CD4-positive, alpha-beta memory T cell (primary cell): ENCODE measurements around the gene LRRK1. TPM values are rescaled to one million over a fixed set of nuclear protein-coding genes. Genes with fewer than 3 reads are reported as not detected.

Source experiments
- CTCF ChIA-PET: fragments of 350-600 bp; sonication (Branson Sonifier 250); formaldehyde crosslinking; loops from one replicate; lab custom pipeline; 2021; ENCODE audit warnings: inconsistent platforms; ENCODE audit not compliant: partially characterized antibody; lab: Charles Lee
- POLR2A ChIA-PET: fragments of 350-600 bp; sonication (Branson Sonifier 250); formaldehyde crosslinking; loops from one replicate; lab custom pipeline; 2021; ENCODE audit not compliant: partially characterized antibody; lab: Charles Lee
- DNase-seq, 5 donors: peaks; one replicate each; pipeline versions ENCODE4 v3.0.0 to v3.0.0-alpha.2; 2020 to 2022; ENCODE audit warnings: mixed read lengths in 1 of 5
- H3K27ac ChIP-seq: one replicate; pipeline ENCODE4 v1.7.0; 2013; ENCODE audit warnings: low read depth, low read length
- H3K27me3 ChIP-seq: 2 replicates; pipeline ENCODE4 v1.7.0; 2013; ENCODE audit warnings: mild to moderate bottlenecking, low read length, moderate library complexity; ENCODE audit not compliant: insufficient read depth
- H3K36me3 ChIP-seq: 2 replicates; pipeline ENCODE4 v1.7.0; 2013; ENCODE audit warnings: mild to moderate bottlenecking, low read length, moderate library complexity; ENCODE audit not compliant: insufficient read depth
- H3K4me1 ChIP-seq: 2 replicates; pipeline ENCODE4 v1.7.0; 2013; ENCODE audit warnings: mild to moderate bottlenecking, low read length, moderate library complexity; ENCODE audit not compliant: insufficient read depth
- H3K4me3 ChIP-seq, 2 donors: one replicate each; pipeline ENCODE4 v1.7.0; 2013; ENCODE audit warnings: low read length in 2 of 2, mild to moderate bottlenecking in 1 of 2
- H3K9me3 ChIP-seq, 2 donors: one replicate each; pipeline ENCODE4 v1.7.0; 2013; ENCODE audit warnings: low read length in 2 of 2, control low read depth in 1 of 2; ENCODE audit not compliant: control insufficient read depth in 1 of 2
- H3K27ac Mint-ChIP-seq, 7 donors: one replicate each; pipeline ENCODE4 v1.8.0; 2020 to 2021; ENCODE audit warnings: mixed read lengths in 7 of 7, mild to moderate bottlenecking in 6 of 7, inconsistent platforms in 3 of 7, moderate library complexity in 3 of 7
- H3K27me3 Mint-ChIP-seq, 2 donors: one replicate each; pipeline ENCODE4 v1.8.0; 2020 to 2021; ENCODE audit warnings: mixed read lengths in 2 of 2
- H3K36me3 Mint-ChIP-seq, 2 donors: one replicate each; pipeline ENCODE4 v1.8.0; 2020 to 2021; ENCODE audit warnings: mixed read lengths in 2 of 2, inconsistent platforms in 1 of 2, mild to moderate bottlenecking in 1 of 2
- H3K4me1 Mint-ChIP-seq, 4 donors: one replicate each; pipeline ENCODE4 v1.8.0; 2020 to 2021; ENCODE audit warnings: mixed read lengths in 4 of 4, mild to moderate bottlenecking in 1 of 4
- H3K4me3 Mint-ChIP-seq, 8 donors: one replicate each; pipeline ENCODE4 v1.8.0; 2020 to 2021; ENCODE audit warnings: mixed read lengths in 8 of 8, mild to moderate bottlenecking in 7 of 8, moderate library complexity in 6 of 8, inconsistent platforms in 3 of 8
- H3K9me3 Mint-ChIP-seq, 8 donors: one replicate each; pipeline ENCODE4 v1.8.0; 2020 to 2021; ENCODE audit warnings: mixed read lengths in 8 of 8, mild to moderate bottlenecking in 5 of 8, inconsistent platforms in 3 of 8, moderate library complexity in 1 of 8
- intact Hi-C: fragments of 100-400 bp; cut with micrococcal nuclease; formaldehyde crosslinking; loops from one replicate; pipeline ENCODE4 v1.15.1; 2023
- polyA plus RNA-seq, 2 donors: library from polyadenylated mRNA; unstranded; fragments of 300-500 nt; fragmentation: Illumina TruSeq; gene quantifications; one replicate each; pipeline ENCODE4 v1.2.3, GENCODE V29; 2021
- total RNA-seq, 2 experiments: library from RNA; stranded (reverse); gene quantifications; one replicate each; pipeline ENCODE4 v1.2.3, GENCODE V29; 2021

LRRK1 gene
- total and polyA plus RNA-seq, 4 experiments from 2014 or later: 0.50 to 0.58 (median 0.53) TPM; not detected in 1

DNA sequence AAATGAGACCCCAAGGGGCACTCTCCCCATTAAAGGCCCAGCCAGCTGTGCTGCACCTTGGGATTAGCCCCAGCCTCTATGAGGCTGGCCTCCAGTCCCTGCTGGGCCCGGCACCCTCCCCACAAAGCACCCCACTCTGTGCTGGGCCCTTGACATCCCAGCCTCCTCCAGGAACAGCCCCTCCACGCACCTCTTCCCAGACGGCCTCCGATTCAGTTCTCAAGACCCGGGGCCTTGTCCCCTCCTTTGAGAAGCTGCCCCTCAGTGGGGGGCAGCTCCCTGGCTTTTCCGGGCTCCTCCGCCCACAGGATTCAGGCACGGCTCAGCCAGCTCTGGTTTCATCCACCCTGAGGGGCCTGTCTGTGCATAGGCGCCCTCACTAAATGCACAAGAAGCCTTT lies 144.1 kb downstream of the LRRK1 start:
- Histone ChIP-seq H3K27me3 (no peaks in the 10 kb centered on the region), H3K4me1 (no peaks in the 10 kb centered on the region), H3K4me3 (no peak overlapping the region), H3K36me3 (no peaks in the 10 kb centered on the region), H3K27ac (no peak overlapping the region), H3K9me3 (no peaks in the 10 kb centered on the region)
- peaks cover 0 to 2% of the 10 kb centered on the region in 2 donors for H3K27me3 Mint-ChIP-seq
- H3K4me3 Mint-ChIP-seq: no peak overlapping the region
- ChIA-PET POLR2A (no interaction called here), CTCF (no interaction called here)
- no peaks in the 10 kb centered on the region for H3K36me3 Mint-ChIP-seq
- intact Hi-C loops: no loop called here
- DNase-seq: no peak
- H3K27ac Mint-ChIP-seq: no peak overlapping the region
- peaks cover 0 to 4% (median 0%) of the 10 kb centered on the region in 8 donors for H3K9me3 Mint-ChIP-seq
- no peaks in the 10 kb centered on the region for H3K4me1 Mint-ChIP-seq

DNA sequence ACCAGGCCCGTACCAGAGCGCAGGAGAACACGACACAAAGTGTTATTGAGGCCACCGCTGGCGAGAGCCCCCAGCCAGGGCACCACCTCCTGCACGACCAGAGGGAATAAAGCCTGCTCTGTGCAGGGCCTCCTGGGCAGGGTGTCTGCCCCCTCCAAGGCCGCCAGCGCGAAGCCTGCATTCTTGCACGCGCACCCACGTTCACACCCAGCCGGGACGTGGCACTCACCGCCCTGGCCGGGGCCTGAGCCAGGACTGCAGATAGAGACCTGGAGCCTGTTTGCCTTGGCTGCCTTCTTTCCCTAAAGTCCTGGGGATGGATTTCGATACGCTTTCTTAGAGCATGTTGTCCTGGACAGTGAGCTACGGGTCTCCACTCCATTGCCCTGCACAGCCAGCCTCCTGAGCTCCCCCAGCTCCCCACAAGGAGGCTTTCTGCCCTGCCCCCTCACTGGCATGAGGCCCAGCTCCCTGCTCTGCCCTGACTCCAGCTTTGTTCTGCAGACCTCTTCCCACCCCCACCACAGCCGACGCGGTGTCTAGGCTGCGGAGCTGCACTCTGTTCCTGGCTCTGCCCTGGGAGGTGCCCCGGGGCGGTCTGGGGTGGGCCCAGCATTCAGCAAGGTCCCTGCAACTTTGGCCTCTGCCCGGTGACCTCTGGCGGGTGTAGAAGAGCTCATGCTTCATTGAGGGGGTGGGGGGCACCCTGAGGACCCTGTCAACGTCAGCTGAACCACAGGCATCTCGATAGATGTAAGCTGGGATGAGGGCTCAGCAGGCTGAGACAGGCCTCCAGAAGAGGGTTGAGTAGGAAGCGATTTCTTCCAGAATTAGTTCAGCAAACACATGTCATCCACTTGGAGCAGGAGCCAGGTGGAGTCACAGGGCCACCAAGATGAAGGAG lies 145.0 kb downstream of the LRRK1 start:
- no peaks in the 10 kb centered on the region for H3K36me3 ChIP-seq
- no peaks in the 10 kb centered on the region for H3K4me1 Mint-ChIP-seq
- CTCF ChIA-PET: no interaction called here

DNA sequence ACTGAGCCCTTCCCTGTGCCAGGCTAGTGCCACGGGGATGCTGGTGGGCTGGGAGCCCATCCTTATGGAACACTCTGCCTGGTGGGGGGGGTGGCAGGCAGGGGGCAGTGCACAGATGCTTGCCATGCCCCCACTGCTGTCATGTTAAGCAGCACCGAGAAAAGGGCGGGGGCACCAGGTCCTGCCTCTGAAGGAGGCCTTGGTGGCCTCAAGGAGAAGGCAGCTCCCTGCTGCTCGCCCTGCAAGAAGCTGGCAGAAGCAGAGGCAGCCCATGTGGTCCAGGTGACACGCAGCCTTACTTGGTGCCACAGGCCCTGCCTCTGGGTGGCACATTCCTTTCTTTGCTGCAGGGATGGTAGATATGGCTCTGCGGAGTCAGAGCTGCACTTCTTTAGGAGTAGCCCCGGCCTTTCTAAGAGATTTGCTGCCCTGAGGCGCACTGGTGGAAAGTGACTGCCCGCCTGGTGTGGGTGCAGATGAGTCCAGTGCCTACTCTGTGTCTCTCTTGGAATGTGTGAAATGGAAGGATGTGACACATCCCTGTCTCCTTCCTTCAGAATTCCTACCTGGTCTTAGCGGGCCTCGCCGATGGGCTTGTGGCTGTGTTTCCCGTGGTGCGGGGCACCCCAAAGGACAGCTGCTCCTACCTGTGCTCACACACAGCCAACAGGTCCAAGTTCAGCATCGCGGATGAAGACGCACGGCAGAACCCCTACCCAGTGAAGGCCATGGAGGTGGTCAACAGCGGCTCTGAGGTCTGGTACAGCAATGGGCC lies 145.8 kb downstream of the LRRK1 start:
- CTCF ChIA-PET: no interaction called here
- no peak overlapping the region for H3K27ac Mint-ChIP-seq

More for the DNA sequence above, 145.0 kb downstream of the LRRK1 start:
- Histone ChIP-seq H3K4me1 (no peaks in the 10 kb centered on the region), H3K27me3 (no peaks in the 10 kb centered on the region), H3K4me3 (no peak overlapping the region), H3K27ac (no peak overlapping the region), H3K9me3 (no peaks in the 10 kb centered on the region)
- H3K27ac Mint-ChIP-seq: no peak overlapping the region
- H3K4me3 Mint-ChIP-seq: no peak overlapping the region
- H3K9me3 Mint-ChIP-seq: peaks cover 0 to 4% (median 0%) of the 10 kb centered on the region in 8 donors
- peaks cover 0 to 2% of the 10 kb centered on the region in 2 donors for H3K27me3 Mint-ChIP-seq
- POLR2A ChIA-PET: no interaction called here
- DNase-seq: no peak
- no peaks in the 10 kb centered on the region for H3K36me3 Mint-ChIP-seq
- intact Hi-C loops: no loop called here

DNA sequence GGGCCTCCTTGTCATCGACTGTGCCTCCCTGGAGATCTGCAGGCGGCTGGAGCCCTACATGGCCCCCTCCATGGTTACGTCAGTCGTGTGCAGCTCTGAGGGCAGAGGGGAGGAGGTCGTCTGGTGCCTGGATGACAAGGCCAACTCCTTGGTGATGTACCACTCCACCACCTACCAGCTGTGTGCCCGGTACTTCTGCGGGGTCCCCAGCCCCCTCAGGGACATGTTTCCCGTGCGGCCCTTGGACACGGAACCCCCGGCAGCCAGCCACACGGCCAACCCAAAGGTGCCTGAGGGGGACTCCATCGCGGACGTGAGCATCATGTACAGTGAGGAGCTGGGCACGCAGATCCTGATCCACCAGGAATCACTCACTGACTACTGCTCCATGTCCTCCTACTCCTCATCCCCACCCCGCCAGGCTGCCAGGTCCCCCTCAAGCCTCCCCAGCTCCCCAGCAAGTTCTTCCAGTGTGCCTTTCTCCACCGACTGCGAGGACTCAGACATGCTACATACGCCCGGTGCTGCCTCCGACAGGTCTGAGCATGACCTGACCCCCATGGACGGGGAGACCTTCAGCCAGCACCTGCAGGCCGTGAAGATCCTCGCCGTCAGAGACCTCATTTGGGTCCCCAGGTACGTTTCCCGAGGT lies 146.5 kb downstream of the LRRK1 start:
- Histone ChIP-seq H3K4me3 (no peak overlapping the region), H3K27ac (no peak overlapping the region), H3K27me3 (no peaks in the 10 kb centered on the region), H3K36me3 (no peaks in the 10 kb centered on the region), H3K4me1 (no peaks in the 10 kb centered on the region), H3K9me3 (no peaks in the 10 kb centered on the region)
- H3K4me1 Mint-ChIP-seq: no peaks in the 10 kb centered on the region
- no peaks in the 10 kb centered on the region for H3K9me3 Mint-ChIP-seq
- no peak overlapping the region for H3K27ac Mint-ChIP-seq
- ChIA-PET CTCF (no interaction called here), POLR2A (no interaction called here)
- intact Hi-C loops: no loop called here
- H3K36me3 Mint-ChIP-seq: no peaks in the 10 kb centered on the region
- peaks cover 0 to 2% of the 10 kb centered on the region in 2 donors for H3K27me3 Mint-ChIP-seq
- no peak for DNase-seq
- H3K4me3 Mint-ChIP-seq: no peak overlapping the region

More for the DNA sequence above, 145.8 kb downstream of the LRRK1 start:
- Histone ChIP-seq H3K9me3 (no peaks in the 10 kb centered on the region), H3K36me3 (no peaks in the 10 kb centered on the region), H3K4me3 (no peak overlapping the region), H3K4me1 (no peaks in the 10 kb centered on the region), H3K27me3 (no peaks in the 10 kb centered on the region), H3K27ac (no peak overlapping the region)
- peaks cover 0 to 2% of the 10 kb centered on the region in 2 donors for H3K27me3 Mint-ChIP-seq
- no peak overlapping the region for H3K4me3 Mint-ChIP-seq
- H3K9me3 Mint-ChIP-seq: peaks cover 0 to under 1% (median 0%) of the 10 kb centered on the region in 8 donors
- POLR2A ChIA-PET: no interaction called here
- intact Hi-C loops: no loop called here
- no peaks in the 10 kb centered on the region for H3K4me1 Mint-ChIP-seq
- no peak for DNase-seq
- H3K36me3 Mint-ChIP-seq: no peaks in the 10 kb centered on the region

DNA sequence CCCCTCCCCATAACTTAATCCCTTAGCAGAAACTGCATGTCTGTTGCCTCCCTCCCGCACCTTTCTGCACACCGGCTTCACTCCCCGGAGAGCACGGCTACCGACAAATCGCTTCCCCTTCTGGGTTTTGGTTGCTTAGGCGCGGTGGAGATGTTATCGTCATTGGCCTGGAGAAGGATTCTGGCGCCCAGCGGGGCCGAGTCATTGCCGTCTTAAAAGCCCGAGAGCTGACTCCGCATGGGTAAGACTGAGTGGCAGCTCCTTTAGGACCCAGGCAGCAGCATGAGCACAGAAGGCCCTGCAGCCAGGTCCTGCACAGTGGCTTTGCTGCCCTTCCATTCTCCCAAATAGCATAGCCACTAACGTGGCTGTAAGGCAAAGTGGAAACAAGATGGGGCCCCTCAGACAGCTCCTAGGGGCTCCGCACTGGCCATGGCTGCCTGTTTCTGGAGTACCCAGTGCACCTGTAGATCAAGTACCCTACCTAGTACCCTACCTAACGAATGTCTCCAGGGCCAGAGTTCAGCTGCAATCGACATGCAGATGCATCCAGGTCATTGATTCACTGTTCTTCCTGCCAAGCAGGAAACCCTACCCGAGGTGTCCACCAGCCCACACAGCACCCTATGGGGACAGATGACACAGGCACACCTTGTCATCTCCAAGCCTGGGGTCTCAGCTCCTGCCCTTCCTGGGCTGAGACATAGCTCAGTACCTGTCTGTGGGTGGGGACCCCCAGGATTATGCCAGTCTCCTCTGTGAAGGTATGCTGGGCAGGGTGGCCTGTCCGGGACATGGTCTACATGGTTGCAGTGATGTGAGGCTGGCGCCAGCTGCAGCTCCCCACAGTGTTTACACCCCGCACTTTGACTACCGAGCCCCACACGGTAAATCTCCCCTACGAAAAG lies 147.6 kb downstream of the LRRK1 start:
- ChIA-PET CTCF (interaction anchor here (1.0 to 1.2 kb wide), 2 partner anchors 55 to 201 kb away, joined by 3 read pairs; no protein-coding TSS in a partner anchor), POLR2A (no interaction called here)
- Histone ChIP-seq H3K4me3 (no peak overlapping the region), H3K36me3 (no peaks in the 10 kb centered on the region), H3K27me3 (no peaks in the 10 kb centered on the region), H3K9me3 (no peaks in the 10 kb centered on the region), H3K4me1 (no peaks in the 10 kb centered on the region), H3K27ac (no peak overlapping the region)
- H3K27ac Mint-ChIP-seq: no peak overlapping the region
- no peaks in the 10 kb centered on the region for H3K9me3 Mint-ChIP-seq
- no peaks in the 10 kb centered on the region for H3K4me1 Mint-ChIP-seq
- DNase-seq: no peak
- intact Hi-C loops: no loop called here
- no peak overlapping the region for H3K4me3 Mint-ChIP-seq
- H3K27me3 Mint-ChIP-seq: peaks cover 0 to 2% of the 10 kb centered on the region in 2 donors
- H3K36me3 Mint-ChIP-seq: no peaks in the 10 kb centered on the region

DNA sequence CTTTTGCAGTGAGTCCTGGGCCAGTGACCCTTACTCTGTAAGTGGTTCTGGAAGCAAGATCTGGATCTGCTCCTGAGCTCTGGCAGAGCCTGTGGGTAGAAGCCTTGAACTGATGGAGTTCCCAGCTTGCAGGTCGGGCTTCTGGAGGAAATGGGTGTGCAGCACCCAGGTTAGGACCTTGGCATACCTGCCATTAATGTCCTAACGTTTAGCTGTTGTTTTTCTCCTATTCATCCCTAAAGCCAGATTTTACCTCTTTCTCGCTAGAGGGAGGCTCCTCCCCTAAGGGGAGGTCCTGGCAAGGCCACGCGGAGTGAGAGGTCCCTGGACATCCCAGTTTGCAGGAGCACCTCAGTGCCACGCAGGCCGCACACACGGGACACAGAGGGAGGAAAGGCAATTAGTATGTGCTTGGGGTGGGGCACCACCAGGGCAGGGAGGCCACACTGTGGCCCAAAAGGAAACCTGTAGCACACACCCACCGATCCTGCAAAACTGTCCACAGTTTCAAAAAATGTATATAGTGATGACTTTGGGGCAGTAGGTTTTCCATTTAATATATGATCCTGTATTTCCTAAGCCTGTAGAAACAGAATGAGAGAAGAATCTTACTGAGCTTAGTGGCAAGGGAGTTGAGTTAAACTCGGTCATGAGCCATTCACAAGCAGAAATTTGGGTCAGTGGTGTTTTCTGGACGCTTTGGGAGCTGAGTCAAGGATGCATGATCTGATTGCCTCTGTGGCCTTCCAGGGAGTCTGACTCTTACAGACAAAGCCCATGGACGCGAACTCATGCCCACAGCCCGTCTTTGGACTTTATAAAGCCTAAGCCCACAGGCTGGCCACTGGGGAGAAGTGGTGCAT lies 148.7 kb downstream of the LRRK1 start:
- H3K4me1 ChIP-seq: no peaks in the 10 kb centered on the region
- no peaks in the 10 kb centered on the region for H3K9me3 Mint-ChIP-seq
- ChIA-PET CTCF (interaction anchor here (1.0 to 1.2 kb wide), 2 partner anchors 56 to 200 kb away, joined by 3 read pairs; no protein-coding TSS in a partner anchor), POLR2A (no interaction called here)
- H3K27me3 ChIP-seq: no peaks in the 10 kb centered on the region
- H3K9me3 ChIP-seq: no peaks in the 10 kb centered on the region
- intact Hi-C loops: no loop called here
- H3K4me1 Mint-ChIP-seq: no peaks in the 10 kb centered on the region
- no peaks in the 10 kb centered on the region for H3K36me3 Mint-ChIP-seq
- DNase-seq: no peak
- no peak overlapping the region for H3K27ac ChIP-seq
- no peak overlapping the region for H3K27ac Mint-ChIP-seq
- no peaks in the 10 kb centered on the region for H3K36me3 ChIP-seq
- no peak overlapping the region for H3K4me3 Mint-ChIP-seq
- no peak overlapping the region for H3K4me3 ChIP-seq
- H3K27me3 Mint-ChIP-seq: peaks cover 0 to 2% of the 10 kb centered on the region in 2 donors
